GM19438 (cell line): ENCODE measurements around the gene CHRFAM7A.
"Not testable (repeated sequence)": the region's sequence is repeated elsewhere in the genome, so short reads cannot be mapped to it uniquely, and the experiment has no call there.

Source experiments
- ATAC-seq: cut with Tn5 transposase; IDR thresholded peaks from one replicate; pipeline ENCODE4 v1.9.1; 2021; ENCODE audit warnings: low read depth; ENCODE audit not compliant: unreplicated experiment

The CHRFAM7A gene

DNA sequence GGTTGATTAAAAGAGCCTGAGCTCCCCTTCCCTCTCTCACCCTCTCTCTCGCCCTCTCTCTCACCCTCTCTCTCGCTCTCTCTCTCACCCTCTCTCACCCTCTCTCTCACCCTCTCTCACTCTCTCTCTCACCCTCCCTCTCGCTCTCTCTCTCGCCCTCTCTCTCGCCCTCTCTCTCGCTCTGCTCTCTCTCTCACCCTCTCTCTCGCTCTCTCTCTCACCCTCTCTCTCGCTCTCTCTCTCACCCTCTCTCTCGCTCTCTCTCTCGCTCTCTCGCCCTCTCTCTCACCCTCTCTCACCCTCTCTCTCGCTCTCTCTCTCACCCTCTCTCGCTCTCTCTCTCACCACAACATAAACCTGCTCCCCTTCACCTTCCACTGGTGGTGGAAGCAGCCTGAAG lies 67.2 kb downstream of the CHRFAM7A start:
- ATAC-seq, result not testable (repeated sequence)

DNA sequence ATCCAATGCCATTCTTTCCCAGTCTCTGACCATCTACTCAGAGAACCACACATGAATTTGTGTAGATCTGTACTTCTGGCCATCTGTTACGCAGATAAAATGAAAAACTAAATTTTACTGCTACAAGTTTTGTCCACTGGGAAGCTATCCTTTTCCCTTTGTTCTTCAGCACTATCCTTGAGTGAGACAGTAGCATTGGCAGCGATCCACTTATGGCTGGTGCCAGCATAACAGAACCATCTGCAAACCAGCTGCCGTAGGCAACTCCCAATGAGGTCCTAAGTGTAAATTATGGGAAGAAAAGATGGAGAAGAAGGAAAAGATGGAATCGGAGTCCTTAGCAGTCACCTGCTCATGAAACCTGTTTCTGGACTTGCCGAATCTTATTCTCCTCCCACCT lies 72.3 kb downstream of the CHRFAM7A start:
- not testable (repeated sequence) for ATAC-seq

DNA sequence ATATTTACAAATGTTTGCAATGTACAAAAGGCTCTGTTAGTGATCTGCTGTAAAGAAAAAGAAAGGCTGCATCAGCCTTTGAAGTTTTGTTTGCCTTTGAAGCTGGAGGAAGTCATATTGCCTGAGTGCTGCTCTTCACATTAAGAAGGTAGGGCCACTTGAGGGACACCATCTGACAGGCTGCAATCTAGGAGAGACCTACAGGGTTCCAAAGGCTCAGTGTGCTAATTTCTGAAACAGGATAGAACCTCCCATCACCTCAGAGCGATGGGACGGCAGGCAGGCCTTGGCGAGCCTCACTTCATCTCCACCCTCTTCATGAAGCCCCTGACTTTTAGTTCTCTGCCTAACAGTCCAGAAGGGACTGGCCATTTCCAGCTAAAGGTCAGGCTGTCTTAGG lies 77.6 kb downstream of the CHRFAM7A start:
- not testable (repeated sequence) for ATAC-seq

DNA sequence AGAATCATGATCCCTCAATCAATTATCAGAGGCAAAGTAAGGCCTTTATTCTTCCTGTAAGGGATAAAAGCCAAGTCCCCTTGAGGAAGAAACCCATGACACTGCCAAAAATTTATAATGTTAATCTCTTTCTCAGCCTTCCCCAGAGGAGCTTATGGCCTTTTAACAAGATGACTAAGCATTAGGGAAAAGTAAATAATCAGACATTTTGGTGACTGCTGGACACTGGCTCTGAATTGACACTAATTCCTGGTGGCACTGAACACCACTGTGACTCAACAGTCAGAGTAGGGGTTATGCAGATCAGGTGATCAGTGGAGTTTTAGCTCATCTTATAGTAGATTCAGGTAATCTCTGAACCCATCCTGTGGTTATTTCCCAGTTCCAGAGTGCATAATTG lies 82.8 kb downstream of the CHRFAM7A start:
- ATAC-seq, result not testable (repeated sequence)
